Stimulated activated CD4-positive, alpha-beta T cell treated with anti-CD3 and anti-CD28 coated beads, TNF-alpha, amount 100 ng/mL, for 4 hours (primary cell): ENCODE measurements around the gene POLR3F.
"Not testable (repeated sequence)": the region's sequence is repeated elsewhere in the genome, so short reads cannot be mapped to it uniquely, and the experiment has no call there.

Experiments
- DNase-seq, 3 experiments: peaks; one replicate each; pipeline ENCODE4 v3.0.0-alpha.2; 2020; ENCODE audit warnings: low read depth in 3 of 3

Gene POLR3F

GRCh38 chr20:18466894-18467730, at the start of gene POLR3F, which contains the start of gene DZANK1:
TSS of gene POLR3F (plus strand) at chr20:18467390. CDS start at chr20:18467507, 117 bp downstream.
TSS of gene DZANK1 (minus strand) at chr20:18467030. CDS start at chr20:18465358, 1,672 bp downstream.
- DNase-seq, result peak; percentile 85 to 89 (median 88)

GRCh38 chr20:18421608-18422007, 45.6 kb upstream of the POLR3F start:
- DNase-seq, result no peak

- no peak for DNase-seq
Observed at GRCh38 chr20:18427214-18427613, 40.0 kb upstream of the POLR3F start.

GRCh38 chr20:18428490-18429173, 38.6 kb upstream of the POLR3F start:
- no peak for DNase-seq

- DNase-seq, result no peak
Observed at GRCh38 chr20:18430172-18430826, 36.9 kb upstream of the POLR3F start.

- DNase-seq, result no peak
Observed at GRCh38 chr20:18431206-18431605, 36.0 kb upstream of the POLR3F start.

GRCh38 chr20:18436847-18437246, 30.3 kb upstream of the POLR3F start:
- no peak for DNase-seq

GRCh38 chr20:18440403-18440802, 26.8 kb upstream of the POLR3F start:
- DNase-seq, result no peak

- DNase-seq, result no peak
Observed at GRCh38 chr20:18443886-18444285, 23.3 kb upstream of the POLR3F start.

- no peak for DNase-seq
Observed at GRCh38 chr20:18456600-18456999, 10.6 kb upstream of the POLR3F start.

- no peak for DNase-seq
Observed at GRCh38 chr20:18465536-18466200, 1.5 kb upstream of the POLR3F start.

- DNase-seq, result no peak
Observed at GRCh38 chr20:18466574-18466893, 656 bp upstream of the POLR3F start.

- no peak for DNase-seq
Observed at GRCh38 chr20:18477218-18477617, 10.0 kb downstream of the POLR3F start.

GRCh38 chr20:18477821-18478220, 10.6 kb downstream of the POLR3F start:
- DNase-seq, result no peak

GRCh38 chr20:18481596-18481995, 14.4 kb downstream of the POLR3F start:
- no peak for DNase-seq

- DNase-seq, result no peak
Observed at GRCh38 chr20:18488301-18488700, 21.1 kb downstream of the POLR3F start.

GRCh38 chr20:18496042-18496441, 28.9 kb downstream of the POLR3F start:
- no peak for DNase-seq

- peak; percentile 45 to 59 (median 52) for DNase-seq
Observed at GRCh38 chr20:18496740-18497592, 29.8 kb downstream of the POLR3F start, which contains the start of gene RBBP9. TSS of gene RBBP9 (minus strand) at chr20:18497225. CDS start at chr20:18497167, 58 bp downstream.

- no peak for DNase-seq
Observed at GRCh38 chr20:18497603-18498002, 30.4 kb downstream of the POLR3F start.

- not testable (repeated sequence) for DNase-seq
Observed at GRCh38 chr20:18501672-18502071, 34.5 kb downstream of the POLR3F start.
